GM12801 (cell line): Measurements from ENCODE around the gene PLD3.

Source experiments
- CTCF ChIP-seq: IDR thresholded peaks from one replicate; pipeline ENCODE4 v1.5.1; 2011; ENCODE audit warnings: control low read depth; ENCODE audit not compliant: insufficient read length; ENCODE audit errors: extremely low read depth

The PLD3 gene

GRCh38 chr19:40321076-40321475 lies 27.4 kb upstream of the PLD3 start:
- TF ChIP-seq CTCF, result no peak

- no peak for TF ChIP-seq CTCF
These were observed 26.8 kb upstream of the PLD3 start for GRCh38 chr19:40321566-40322270.

GRCh38 chr19:40322271-40322610 lies 26.3 kb upstream of the PLD3 start:
- no peak for TF ChIP-seq CTCF

GRCh38 chr19:40322951-40323615 lies 25.4 kb upstream of the PLD3 start:
- TF ChIP-seq CTCF, result no peak

- no peak for TF ChIP-seq CTCF
These were observed 24.8 kb upstream of the PLD3 start for GRCh38 chr19:40323705-40324104.

DNA sequence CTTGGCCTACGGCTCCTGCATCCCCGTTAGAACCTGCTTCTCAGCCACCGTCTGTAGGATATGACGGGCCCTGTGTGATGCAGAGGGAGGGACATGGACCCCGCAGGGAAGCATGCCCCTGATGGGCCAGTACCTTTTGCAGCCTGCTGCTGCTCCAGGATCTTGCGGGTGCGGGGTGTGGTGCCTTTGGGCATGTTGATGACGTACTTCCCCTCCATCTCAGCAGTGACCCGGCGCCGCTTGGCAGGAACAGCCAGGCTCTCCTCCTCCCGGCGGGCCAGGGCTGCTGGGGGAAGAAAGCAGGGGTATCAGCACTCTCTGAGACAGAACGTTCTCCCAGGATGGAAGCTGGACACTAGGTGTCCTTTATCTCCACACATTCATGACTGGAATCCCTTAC lies 22.3 kb upstream of the PLD3 start:
- no peak for TF ChIP-seq CTCF

DNA sequence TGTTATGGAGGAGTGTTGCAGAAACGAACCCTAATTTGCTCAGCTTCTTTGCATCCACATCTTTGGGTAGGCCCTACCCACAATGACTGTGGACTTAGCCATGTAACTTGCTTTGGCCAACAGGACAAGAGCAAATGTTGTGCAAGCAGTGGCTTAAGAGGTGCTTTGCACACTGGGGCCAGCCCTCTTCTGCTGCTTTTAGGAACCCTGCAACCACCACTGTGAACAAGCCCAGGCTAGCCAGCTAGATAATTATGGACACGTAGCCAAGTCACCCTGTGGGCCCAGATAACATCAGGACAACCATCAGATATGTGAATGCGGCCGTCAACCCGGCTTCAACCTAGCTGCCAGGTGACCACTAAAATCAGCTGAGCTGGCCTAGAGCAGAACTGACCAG lies 17.4 kb upstream of the PLD3 start:
- no peak for TF ChIP-seq CTCF
